T47D (cell line): ENCODE results near the gene PTPRK.
A peak's percentile ranks its signal among the peaks of the same experiment; 100 is the strongest.

Experiments used
- DNase-seq, 2 experiments: peaks; one replicate each; pipeline versions ENCODE4 v3.0.0 to v3.0.0-alpha.2; 2011 to 2012; ENCODE audit warnings: low read depth in 1 of 2, low spot score in 1 of 2
- JUND ChIP-seq: IDR thresholded peaks from 2 replicates; pipeline ENCODE4 v1.6.1; 2012; ENCODE audit warnings: low read depth
- in situ Hi-C: cut with HindIII; loops from 2 replicates; pipeline ENCODE4 v1.10.0; 2016; ENCODE audit warnings: low sequenced_read_pairs, low pct_unique_long_range_greater_than_20kb

Gene PTPRK

GRCh38 chr6:127976796-127977195 lies 543.6 kb downstream of the PTPRK start:
- in situ Hi-C loops, result no loop called here
- TF ChIP-seq JUND, result no peak
- no peak for DNase-seq

- in situ Hi-C loops, result no loop called here
- no peak for TF ChIP-seq JUND
- DNase-seq, result no peak
These were observed 544.3 kb downstream of the PTPRK start for GRCh38 chr6:127976111-127976510.

- no peak for DNase-seq
- TF ChIP-seq JUND, result no peak
- in situ Hi-C loops, result no loop called here
These were observed 547.6 kb downstream of the PTPRK start for GRCh38 chr6:127972815-127973214.

GRCh38 chr6:127971945-127972391 lies 548.4 kb downstream of the PTPRK start:
- DNase-seq, result peak; percentile 11 to 76
- in situ Hi-C loops, result no loop called here
- TF ChIP-seq JUND, result peak; percentile 78

- in situ Hi-C loops, result no loop called here
- TF ChIP-seq JUND, result no peak
- DNase-seq, result no peak
These were observed 549.0 kb downstream of the PTPRK start for GRCh38 chr6:127971386-127971785.

GRCh38 chr6:127969701-127970100 lies 550.7 kb downstream of the PTPRK start:
- no peak for DNase-seq
- in situ Hi-C loops, result no loop called here
- TF ChIP-seq JUND, result no peak

- in situ Hi-C loops, result no loop called here
- DNase-seq, result no peak
- no peak for TF ChIP-seq JUND
These were observed 552.0 kb downstream of the PTPRK start for GRCh38 chr6:127968394-127968793.

GRCh38 chr6:127967708-127968107 lies 552.7 kb downstream of the PTPRK start:
- DNase-seq, result no peak
- no peak for TF ChIP-seq JUND
- in situ Hi-C loops, result no loop called here

- DNase-seq, result no peak
- in situ Hi-C loops, result no loop called here
- no peak for TF ChIP-seq JUND
These were observed 553.8 kb downstream of the PTPRK start for GRCh38 chr6:127966616-127967015.

GRCh38 chr6:127963495-127963894 lies 556.9 kb downstream of the PTPRK start:
- TF ChIP-seq JUND, result no peak
- no peak for DNase-seq
- in situ Hi-C loops, result no loop called here

- no peak for TF ChIP-seq JUND
- in situ Hi-C loops, result no loop called here
- DNase-seq, result no peak
These were observed 560.5 kb downstream of the PTPRK start for GRCh38 chr6:127959869-127960268.

GRCh38 chr6:127956956-127957355 lies 563.4 kb downstream of the PTPRK start:
- in situ Hi-C loops, result no loop called here
- no peak for TF ChIP-seq JUND
- no peak for DNase-seq

- TF ChIP-seq JUND, result no peak
- in situ Hi-C loops, result no loop called here
- DNase-seq, result no peak
These were observed 564.0 kb downstream of the PTPRK start for GRCh38 chr6:127956260-127956888.

GRCh38 chr6:127954082-127954481 lies 566.3 kb downstream of the PTPRK start:
- no peak for TF ChIP-seq JUND
- in situ Hi-C loops, result no loop called here
- no peak for DNase-seq
